GM12892 (cell line): Measurements from ENCODE around the gene PER2.

ENCODE experiments used
- DNase-seq: peaks from one replicate; pipeline ENCODE4 v3.0.0; 2011; ENCODE audit not compliant: insufficient read length
- FAIRE-seq: peaks from 2 replicates; lab custom pipeline; 2011; peaks lifted over from hg19 to GRCh38; lab: Jason Lieb, UNC
- POLR2A ChIP-seq: IDR thresholded peaks from 2 replicates; pipeline ENCODE4 v1.6.1; 2011; ENCODE audit warnings: low read depth, low read length, control low read depth
- POLR2AphosphoS5 ChIP-seq: IDR thresholded peaks from 2 replicates; pipeline ENCODE4 v1.6.1; 2011; ENCODE audit warnings: low read depth, low read length, control low read depth
- TAF1 ChIP-seq: IDR thresholded peaks from 2 replicates; pipeline ENCODE4 v1.6.1; 2011; ENCODE audit warnings: low read depth, mild to moderate bottlenecking, control low read depth, low read length, borderline replicate concordance

PER2 gene

GRCh38 chr2:238247002-238247822 is 41.2 kb downstream of the PER2 start:
- FAIRE-seq (no peak), DNase-seq (no peak)
- TF ChIP-seq POLR2AphosphoS5 (no peak), TAF1 (no peak), POLR2A (no peak)

- TF ChIP-seq POLR2A = no peak
- FAIRE-seq = no peak
- DNase-seq = no peak
These were observed 44.3 kb downstream of the PER2 start for GRCh38 chr2:238244151-238244550.

GRCh38 chr2:238243496-238244076 is 44.8 kb downstream of the PER2 start:
- FAIRE-seq (no peak), DNase-seq (no peak)
- TF ChIP-seq TAF1 (no peak), POLR2A (no peak), POLR2AphosphoS5 (no peak)

- no peak for DNase-seq
- FAIRE-seq = no peak
- TF ChIP-seq TAF1 = no peak
- no peak for TF ChIP-seq POLR2A
- no peak for TF ChIP-seq POLR2AphosphoS5
These were observed 45.5 kb downstream of the PER2 start for GRCh38 chr2:238242731-238243495.

- FAIRE-seq = no peak
- no peak for TF ChIP-seq POLR2AphosphoS5
- no peak for TF ChIP-seq POLR2A
- no peak for TF ChIP-seq TAF1
- no peak for DNase-seq
These were observed 46.4 kb downstream of the PER2 start for GRCh38 chr2:238241970-238242369.

- TF ChIP-seq TAF1 (no peak), POLR2AphosphoS5 (no peak), POLR2A (no peak)
- FAIRE-seq (no peak), DNase-seq (no peak)
These were observed 47.4 kb downstream of the PER2 start for GRCh38 chr2:238240757-238241711.

GRCh38 chr2:238239863-238240756 is 48.3 kb downstream of the PER2 start, which contains the start of gene HES6:
Gene HES6, minus strand, starts transcription at chr2:238240038. Its CDS starts 133 bp downstream, at chr2:238239905.
- TF ChIP-seq POLR2A = peak; percentile 83
- TF ChIP-seq POLR2AphosphoS5 = no peak
- no peak for TF ChIP-seq TAF1
- DNase-seq (peak; percentile 93), FAIRE-seq (peak; percentile 94)

GRCh38 chr2:238239543-238239862 is 48.9 kb downstream of the PER2 start:
- no peak for DNase-seq
- FAIRE-seq = no peak
- TF ChIP-seq POLR2A (no peak), POLR2AphosphoS5 (no peak), TAF1 (no peak)

GRCh38 chr2:238238766-238239542 is 49.5 kb downstream of the PER2 start:
- no peak for FAIRE-seq
- no peak for DNase-seq
- no peak for TF ChIP-seq POLR2A
- TF ChIP-seq POLR2AphosphoS5 = no peak
- TF ChIP-seq TAF1 = no peak
